Coronary artery (tissue), 2 donors: Measurements from ENCODE around the gene TTLL11.

Experiments used
- DNase-seq: peaks from one replicate; pipeline ENCODE4 v3.0.0-alpha.2; 2017; ENCODE audit warnings: low spot score
- H3K27ac ChIP-seq, 2 donors: fragments of 200-600 bp; sonication (generic); one replicate each; pipeline ENCODE4 v1.5.1; 2016 to 2019
- H3K4me3 ChIP-seq: fragments of 200-600 bp; sonication (generic); 2 replicates; pipeline ENCODE4 v1.5.1; 2016; ENCODE audit warnings: mild to moderate bottlenecking, moderate library complexity
- CTCF ChIP-seq: fragments of 200-600 bp; sonication (generic); IDR thresholded peaks from one replicate; pipeline ENCODE4 v1.5.1; 2019; ENCODE audit warnings: antibody characterized with exemption

TTLL11 gene

GRCh38 chr9:122115176-122116035, 22.3 kb upstream of the TTLL11 start:
- no peak for TF ChIP-seq CTCF
- Histone ChIP-seq H3K4me3 (no peak overlapping the region), H3K27ac (no peak overlapping the region)
- no peak for DNase-seq

GRCh38 chr9:122113574-122113973, 20.5 kb upstream of the TTLL11 start:
- TF ChIP-seq CTCF, result no peak
- no peak overlapping the region for H3K27ac ChIP-seq
- no peak overlapping the region for H3K4me3 ChIP-seq
- no peak for DNase-seq

GRCh38 chr9:122112238-122112637, 19.1 kb upstream of the TTLL11 start:
- no peak for DNase-seq
- H3K27ac ChIP-seq, result no peak overlapping the region
- TF ChIP-seq CTCF, result no peak
- H3K4me3 ChIP-seq, result no peak overlapping the region

GRCh38 chr9:122111413-122112085, 18.4 kb upstream of the TTLL11 start:
- H3K4me3 ChIP-seq, result no peak overlapping the region
- TF ChIP-seq CTCF, result no peak
- H3K27ac ChIP-seq, result no peak overlapping the region
- no peak for DNase-seq

- no peak for DNase-seq
- Histone ChIP-seq H3K27ac (no peak overlapping the region), H3K4me3 (no peak overlapping the region)
- TF ChIP-seq CTCF, result no peak
These were observed 17.2 kb upstream of the TTLL11 start for GRCh38 chr9:122110100-122110833.

- no peak overlapping the region for H3K4me3 ChIP-seq
- no peak for TF ChIP-seq CTCF
- no peak for DNase-seq
- H3K27ac ChIP-seq, result no peak overlapping the region
These were observed 16.1 kb upstream of the TTLL11 start for GRCh38 chr9:122109035-122109813.
